ENCODE data around the gene RAC3.

- TF ChIP-seq CTCF (IDR thresholded peaks at IDR 0.05), result peak; percentile 90 to 99 (median 93)
- no peak for TF ChIP-seq POLR2A (IDR thresholded peaks at IDR 0.05)
Measured at GRCh38 chr17:82030470-82031302, 792 bp upstream of the RAC3 start.

All from tibial nerve (tissue), 3 donors.